Measurements from ENCODE around the gene SSPN. TPM values are rescaled to one million over a fixed set of nuclear protein-coding genes. Genes with fewer than 3 reads are reported as not detected.

SSPN gene
- total and polyA plus RNA-seq, 2 experiments from 2014 or later = 1.1 to 2.3 TPM

DNA sequence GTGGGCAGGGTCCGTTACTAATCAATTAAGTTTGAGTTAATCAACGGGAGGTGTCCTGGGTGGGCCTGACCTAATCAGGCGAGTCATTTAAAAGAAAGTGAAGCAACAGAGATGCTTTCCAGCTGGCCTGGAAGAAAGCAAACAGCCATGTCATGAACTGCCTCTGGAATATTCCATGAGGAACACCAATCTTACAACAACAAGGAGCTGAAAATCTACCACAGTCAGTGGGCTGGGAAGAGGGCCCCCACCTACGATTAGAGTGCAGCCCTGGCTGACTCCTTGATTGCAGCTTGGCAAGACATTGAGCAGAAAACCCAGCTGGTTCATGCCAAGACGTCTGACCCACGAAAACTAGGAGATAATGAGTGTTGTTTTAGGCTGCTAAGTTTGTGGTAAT lies 56.2 kb downstream of the SSPN start:
- ATAC-seq (no peak), DNase-seq (ENCODE audit: low spot score) (no peak)
- Histone ChIP-seq H2AFZ (no peak overlapping the region), H3K4me3 (no peak overlapping the region), H3K79me2 (replicated peaks; ENCODE audit: insufficient read depth) (no peaks in the 10 kb centered on the region), H3K36me3 (ENCODE audit: insufficient read depth) (no peaks in the 10 kb centered on the region; the same call in 1 of the 2 replicates), H3K9me2 (ENCODE audit: insufficient read depth) (no peaks in the 10 kb centered on the region), H3K27me3 (ENCODE audit: insufficient read depth) (no peaks in the 10 kb centered on the region), H4K20me1 (replicated peaks; ENCODE audit: insufficient read depth) (no peaks in the 10 kb centered on the region), H3K27ac (ENCODE audit: low read depth) (no peak overlapping the region), H3K4me1 (ENCODE audit: insufficient read depth) (no peaks in the 10 kb centered on the region), H3K4me2 (no peak overlapping the region), H3F3A (replicated peaks; ENCODE audit: low read depth) (no peaks in the 10 kb centered on the region)
- Mint-ChIP-seq H3K36me3 (ENCODE audit: low read depth) (peaks cover 19% of the 10 kb centered on the region), H3K9me3 (peaks cover 29% of the 10 kb centered on the region), H3K27ac (no peak overlapping the region), H3K27me3 (ENCODE audit: insufficient read depth, low read depth, poor library complexity) (peaks cover 4% of the 10 kb centered on the region), H3K4me3 (no peak overlapping the region), H3K4me1 (no peaks in the 10 kb centered on the region)
- TF ChIP-seq REST (IDR thresholded peaks at IDR 0.05; ENCODE audit: unreplicated experiment) (no peak), EZH2 (IDR thresholded peaks at IDR 0.05; ENCODE audit: low read depth, unreplicated experiment) (no peak), CTCF (conservative IDR thresholded peaks at IDR 0.05; ENCODE audit: low read depth in 2 of 2) (no peak), POLR2AphosphoS5 (IDR thresholded peaks at IDR 0.05; ENCODE audit: low read depth) (no peak), STAT1 (IDR thresholded peaks at IDR 0.05; ENCODE audit: unreplicated experiment) (no peak), ZNF331 (CRISPR knock-in tag; IDR thresholded peaks at IDR 0.05; ENCODE audit: low read depth) (no peak), EZH2phosphoT487 (IDR thresholded peaks at IDR 0.05; ENCODE audit: unreplicated experiment) (no peak), ZNF114 (CRISPR knock-in tag; IDR thresholded peaks at IDR 0.05) (no peak), JUNB (IDR thresholded peaks at IDR 0.05; ENCODE audit: unreplicated experiment) (no peak), CREB1 (CRISPR knock-in tag; IDR thresholded peaks at IDR 0.05; ENCODE audit: low read depth) (no peak), ZNF462 (CRISPR knock-in tag; IDR thresholded peaks at IDR 0.05) (no peak), NANOG (IDR thresholded peaks at IDR 0.05; ENCODE audit: borderline replicate concordance) (no peak)
- TF ChIP-seq, protein P1, sequence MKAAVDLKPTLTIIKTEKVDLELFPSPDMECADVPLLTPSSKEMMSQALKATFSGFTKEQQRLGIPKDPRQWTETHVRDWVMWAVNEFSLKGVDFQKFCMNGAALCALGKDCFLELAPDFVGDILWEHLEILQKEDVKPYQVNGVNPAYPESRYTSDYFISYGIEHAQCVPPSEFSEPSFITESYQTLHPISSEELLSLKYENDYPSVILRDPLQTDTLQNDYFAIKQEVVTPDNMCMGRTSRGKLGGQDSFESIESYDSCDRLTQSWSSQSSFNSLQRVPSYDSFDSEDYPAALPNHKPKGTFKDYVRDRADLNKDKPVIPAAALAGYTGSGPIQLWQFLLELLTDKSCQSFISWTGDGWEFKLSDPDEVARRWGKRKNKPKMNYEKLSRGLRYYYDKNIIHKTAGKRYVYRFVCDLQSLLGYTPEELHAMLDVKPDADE (IDR thresholded peaks at IDR 0.05) = no peak
